HG03280 (cell line): ENCODE data around the gene RHBG.

Source experiments
- ATAC-seq: cut with Tn5 transposase; IDR thresholded peaks from one replicate; pipeline ENCODE4 v1.9.1; 2021; ENCODE audit warnings: mild to moderate bottlenecking, moderate library complexity; ENCODE audit not compliant: unreplicated experiment

The RHBG gene

GRCh38 chr1:156385534-156386031, 16.6 kb downstream of the RHBG start:
- no peak for ATAC-seq

DNA sequence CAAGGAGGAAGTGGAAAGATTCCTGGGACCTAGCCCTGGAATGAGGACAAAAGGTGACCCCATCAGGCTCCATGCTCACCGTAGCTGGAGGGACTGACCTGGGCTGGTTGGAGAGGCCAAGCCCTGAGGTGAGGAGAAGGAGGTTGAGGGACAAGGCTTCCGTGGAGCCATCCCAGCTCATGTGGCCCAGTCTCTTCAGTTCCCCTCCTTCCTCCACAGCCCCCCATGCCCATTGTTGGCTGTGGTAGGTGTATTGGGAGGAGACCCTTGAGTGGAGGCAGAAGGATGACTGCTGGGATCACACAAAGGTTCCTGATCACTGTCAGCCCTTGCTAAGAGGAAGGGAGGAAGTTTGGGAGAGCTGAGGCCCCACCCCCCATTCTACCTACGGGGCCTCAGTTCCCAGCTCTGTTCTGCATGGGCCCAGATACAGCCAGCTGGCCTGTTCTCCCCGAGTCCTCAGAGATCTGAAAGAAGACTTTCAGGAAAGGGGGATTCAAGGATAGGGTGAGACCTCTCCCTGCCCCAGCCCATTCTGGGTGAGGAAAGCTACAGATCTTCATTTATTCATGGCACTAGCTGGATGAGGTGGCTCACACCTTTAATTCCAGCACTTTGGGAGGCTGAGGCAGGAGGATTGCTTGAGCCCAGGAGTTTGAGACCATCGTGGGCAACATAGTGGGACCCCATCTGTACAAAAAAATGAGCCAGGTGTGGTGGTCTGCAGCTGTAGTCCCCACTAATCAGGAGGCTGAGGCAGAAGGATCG, 17.3 kb downstream of the RHBG start:
- no peak for ATAC-seq

DNA sequence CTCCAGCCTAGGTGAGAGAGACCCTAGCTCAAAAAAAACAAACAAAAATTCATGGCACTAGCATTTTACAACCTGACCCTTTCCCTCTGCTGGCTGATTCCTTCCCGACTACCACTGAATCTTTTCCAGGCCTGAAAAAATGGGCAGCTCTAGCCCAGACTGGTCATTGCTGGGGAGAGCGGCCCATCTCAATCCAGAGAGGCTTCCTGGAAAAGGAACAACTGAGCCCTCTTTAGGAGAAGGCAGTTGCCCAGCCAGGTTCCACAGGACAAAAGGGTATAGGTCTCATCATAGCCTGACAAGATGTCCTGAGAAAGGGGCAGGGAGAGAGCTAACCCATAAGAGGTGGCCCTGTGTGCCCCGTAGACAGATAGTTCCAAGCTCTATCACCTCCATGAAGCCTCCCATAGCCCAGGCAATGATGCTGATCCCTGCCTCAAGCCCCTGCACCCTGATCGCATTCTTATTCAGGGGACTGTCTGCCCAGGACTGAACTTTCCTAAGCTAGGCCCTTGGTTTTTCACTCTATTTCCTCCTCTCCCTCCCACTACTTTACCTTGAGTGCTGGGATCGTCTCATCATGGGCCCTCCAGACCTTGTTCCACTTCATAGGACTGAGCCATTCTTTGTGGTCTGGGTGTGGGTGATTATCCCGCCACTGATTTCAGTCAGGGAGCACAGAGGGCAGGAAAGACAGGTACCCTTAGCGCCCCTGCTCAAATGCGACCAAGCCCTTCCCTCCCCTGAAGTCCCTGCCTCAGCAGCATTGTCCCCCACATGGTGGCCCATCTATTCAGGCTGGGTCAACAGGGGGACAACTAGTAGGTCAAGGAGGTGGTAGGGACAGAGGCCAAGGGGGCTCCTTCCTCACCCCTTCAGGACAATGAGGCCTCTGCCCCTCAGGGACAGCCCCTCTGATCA, 18.2 kb downstream of the RHBG start:
- ATAC-seq, result no peak

DNA sequence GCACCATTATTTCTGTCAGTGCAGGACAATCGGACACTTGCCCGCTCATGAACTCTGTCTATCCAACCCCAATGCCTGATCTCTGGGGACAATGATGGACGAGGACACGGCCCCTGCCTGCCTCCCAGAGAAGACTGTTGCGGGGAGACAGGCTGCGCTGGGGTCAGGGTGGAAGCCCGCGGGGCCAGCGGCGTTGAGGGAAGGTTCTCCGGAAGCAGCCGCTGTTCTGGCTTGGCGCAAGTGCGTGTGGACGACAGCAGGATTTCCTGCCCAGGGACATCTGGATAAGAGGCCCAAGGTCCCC, 18.8 kb downstream of the RHBG start:
- ATAC-seq, result no peak

DNA sequence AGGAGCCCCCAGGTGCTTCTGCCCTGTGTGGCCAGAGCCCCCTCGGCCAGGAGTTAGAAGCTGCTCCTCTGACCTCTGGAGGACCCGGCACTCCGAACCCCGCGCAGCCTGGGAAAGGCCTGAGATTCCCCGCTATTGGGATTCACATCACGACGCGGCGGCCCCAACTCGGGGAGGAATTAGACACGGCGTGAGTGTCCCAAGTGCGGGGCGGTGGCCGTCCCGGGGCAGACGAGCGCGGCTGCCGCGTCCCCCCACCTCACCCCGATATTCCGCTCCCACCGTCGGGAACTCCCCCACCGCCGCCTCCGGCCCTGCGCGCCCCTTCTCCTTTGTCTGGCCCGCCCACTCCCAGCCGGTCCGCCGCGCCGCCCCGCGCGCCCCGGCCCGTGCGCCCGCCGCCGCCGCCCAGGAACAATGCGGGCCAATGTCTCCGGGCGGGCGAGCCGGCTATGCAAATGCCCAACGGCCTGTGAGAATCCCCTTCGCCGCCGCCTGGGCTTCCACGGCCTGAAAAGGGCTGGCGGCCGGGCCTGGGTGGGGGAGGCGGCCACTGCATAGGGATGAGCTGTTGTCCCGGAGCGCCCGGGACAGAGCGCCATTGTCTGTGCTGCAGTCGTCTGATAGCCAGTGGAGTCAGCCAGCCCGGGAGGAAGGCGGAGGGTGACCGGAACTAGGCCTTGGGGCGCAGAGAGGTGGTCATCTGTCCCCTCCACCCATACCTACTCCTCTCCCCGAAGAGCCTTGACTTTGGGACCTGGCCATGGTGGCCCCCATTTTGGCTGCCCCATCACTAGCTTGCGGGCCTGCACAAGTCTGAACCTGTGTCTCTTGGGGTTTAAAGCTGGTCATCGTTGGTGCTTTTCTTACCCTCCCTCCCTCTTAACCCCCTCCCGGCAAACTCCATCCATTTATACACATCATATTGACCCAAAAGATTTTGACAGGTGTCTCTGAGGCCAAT, 19.4 kb downstream of the RHBG start:
- ATAC-seq, result no peak

DNA sequence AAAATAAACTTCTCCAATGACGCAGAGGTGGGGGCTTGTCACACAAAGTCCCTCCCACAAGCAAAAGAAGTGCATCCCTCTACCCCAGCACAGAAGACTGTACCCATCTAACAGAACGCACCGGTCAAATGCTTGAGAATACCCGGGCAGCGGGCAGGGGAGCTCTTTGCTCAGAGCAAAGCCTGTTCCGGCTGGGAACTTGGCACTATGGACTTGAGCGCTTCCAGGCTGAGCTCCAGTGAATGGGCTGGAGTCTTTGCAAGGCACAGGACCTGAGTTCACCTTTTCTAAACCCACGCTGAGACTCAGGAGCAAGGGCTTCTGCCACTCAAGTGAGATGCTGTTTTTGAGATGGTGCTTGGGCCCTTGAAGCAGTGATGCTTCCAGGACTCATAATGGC, 20.3 kb downstream of the RHBG start:
- ATAC-seq, result no peak

DNA sequence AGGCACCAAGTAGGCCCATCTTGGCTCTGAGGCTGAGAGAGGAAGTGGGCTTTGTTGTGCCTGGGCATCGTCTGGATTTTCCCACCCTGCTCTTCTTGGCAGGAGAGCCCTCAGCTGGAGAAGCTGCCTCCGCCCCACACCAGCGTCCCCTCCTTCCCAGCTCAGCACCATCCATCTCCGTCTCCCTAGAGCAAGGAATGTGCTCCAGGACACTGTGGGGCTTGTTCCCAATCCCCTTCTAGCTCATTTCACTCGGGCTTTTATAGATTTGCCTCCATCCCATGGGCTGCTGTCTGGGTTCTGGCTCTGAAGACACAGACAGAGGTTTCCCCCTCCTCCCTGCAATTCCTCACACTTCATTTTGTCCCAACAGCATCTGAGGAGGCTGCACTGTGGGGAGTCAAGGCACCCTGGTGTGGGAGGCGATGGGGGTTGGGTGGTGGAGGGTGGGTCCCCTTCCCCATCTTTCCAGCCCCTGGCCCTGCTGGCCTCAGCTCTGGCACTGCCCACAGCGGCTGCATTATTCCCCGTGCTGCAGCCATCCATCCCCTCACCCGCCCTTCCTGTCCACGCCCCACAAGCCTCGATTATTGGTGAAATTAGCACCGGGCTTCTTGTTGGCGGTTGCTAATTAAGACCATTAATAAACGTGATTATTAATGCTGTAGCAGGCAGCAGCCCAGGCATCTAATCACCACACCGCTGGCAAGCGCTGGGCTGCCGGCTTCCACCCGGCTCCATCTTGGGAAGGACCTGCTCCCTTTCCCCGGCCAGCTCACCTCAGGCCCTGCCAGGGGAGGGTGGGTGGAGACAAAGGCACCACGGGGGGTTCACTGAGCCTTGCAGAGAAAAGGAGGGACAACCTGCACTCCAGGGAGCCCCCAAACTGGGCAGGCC, 21.7 kb downstream of the RHBG start:
- ATAC-seq, result no peak

GRCh38 chr1:156391366-156391677, 22.3 kb downstream of the RHBG start:
- no peak for ATAC-seq

DNA sequence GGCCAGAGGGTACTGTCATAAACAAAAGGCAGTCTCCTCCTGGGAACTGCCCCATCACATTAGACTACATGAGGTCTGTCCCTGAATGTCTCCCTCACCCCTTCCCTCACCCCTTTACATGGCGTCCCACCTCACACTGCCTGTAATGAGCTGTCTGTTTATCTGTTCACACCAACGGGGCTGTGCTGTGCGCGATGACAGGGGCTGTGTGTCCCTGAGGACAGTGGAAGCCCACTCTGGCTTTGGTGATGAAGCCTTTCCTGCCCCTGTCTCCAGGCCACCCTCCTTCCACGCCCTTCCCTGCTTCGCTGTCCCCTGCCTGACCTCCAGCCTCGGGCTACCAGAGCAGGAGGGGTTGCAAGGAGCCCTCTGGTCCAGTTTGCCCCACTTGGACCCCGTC, 22.7 kb downstream of the RHBG start:
- ATAC-seq, result no peak

DNA sequence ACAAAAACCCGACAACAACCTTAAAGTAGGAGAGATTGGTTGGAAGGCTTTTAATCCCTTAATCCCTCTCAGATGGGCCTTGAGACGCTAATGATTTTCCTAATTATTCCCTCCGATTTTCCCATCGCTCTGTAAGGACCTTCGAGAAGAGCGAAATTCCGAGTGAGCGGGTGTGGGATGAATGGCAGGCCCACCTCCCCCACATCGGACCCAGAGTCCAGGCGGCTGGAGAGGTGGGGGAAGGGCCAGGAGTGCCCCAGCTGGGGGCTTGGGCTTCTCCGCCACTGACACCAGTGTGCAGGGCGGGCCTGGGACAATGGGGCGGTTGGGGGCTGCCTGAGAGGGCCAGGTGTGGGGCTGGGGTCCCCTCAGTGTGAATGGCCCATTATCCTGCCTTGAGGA, 23.4 kb downstream of the RHBG start:
- no peak for ATAC-seq

DNA sequence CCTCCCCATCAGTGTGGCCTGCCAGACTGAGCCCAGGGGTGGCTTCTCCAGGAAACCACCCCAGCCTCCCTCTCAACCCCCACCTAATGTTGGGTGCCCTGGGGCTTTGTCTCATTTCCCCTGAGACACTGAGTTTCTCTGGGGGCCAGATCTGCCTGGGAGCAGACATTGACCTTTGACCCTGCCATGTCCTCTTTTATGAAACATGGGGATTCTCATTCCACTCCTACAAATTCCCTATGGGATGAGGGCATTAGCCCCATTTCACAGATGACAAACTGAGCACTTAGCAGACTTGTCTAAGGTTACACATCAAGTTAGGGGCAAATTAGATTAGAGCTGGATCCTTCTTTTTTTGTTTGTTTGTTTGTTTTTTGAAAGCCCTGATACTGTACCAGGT, 24.1 kb downstream of the RHBG start:
- no peak for ATAC-seq

- no peak for ATAC-seq
Measured at GRCh38 chr1:156394082-156394481, 25.1 kb downstream of the RHBG start.

- no peak for ATAC-seq
Measured at GRCh38 chr1:156394835-156395461, 25.9 kb downstream of the RHBG start.

GRCh38 chr1:156399355-156400125, 30.5 kb downstream of the RHBG start:
- ATAC-seq, result no peak

GRCh38 chr1:156400191-156400935, 31.4 kb downstream of the RHBG start:
- no peak for ATAC-seq

GRCh38 chr1:156401041-156401574, 32.1 kb downstream of the RHBG start:
- no peak for ATAC-seq

DNA sequence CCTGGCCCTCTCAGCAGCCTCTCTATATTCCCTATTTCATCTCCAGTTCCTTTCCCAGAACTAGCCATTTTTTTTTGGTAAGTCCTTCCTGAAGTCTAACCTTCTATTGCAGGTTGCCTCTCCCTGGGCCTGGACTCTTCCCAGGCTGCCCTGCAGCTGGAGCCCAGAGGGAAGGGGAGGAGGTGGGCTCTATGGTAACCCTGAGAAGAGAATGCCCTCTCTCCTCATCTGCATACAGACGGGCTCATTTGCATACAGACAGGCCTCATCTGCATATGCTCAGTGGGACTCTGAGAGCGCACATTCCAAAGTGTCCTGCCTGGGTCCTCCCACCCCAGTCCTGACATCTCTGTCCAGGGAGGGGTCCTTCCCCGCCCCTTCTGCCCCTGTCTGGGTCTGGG, 32.7 kb downstream of the RHBG start:
- ATAC-seq, result no peak
